SJSA1 (cell line): ENCODE measurements around the gene PPDPF. TPM values are rescaled to one million over a fixed set of nuclear protein-coding genes. Genes with fewer than 3 reads are reported as not detected.

Source experiments
- DNase-seq, 2 experiments: peaks; one replicate each; pipeline ENCODE4 v3.0.0-alpha.2; 2015 to 2020; ENCODE audit warnings: low spot score in 2 of 2, low read depth in 1 of 2
- H3K27ac ChIP-seq: fragments of 250-450 bp; sonication (Bioruptor Pico); 2 replicates; pipeline ENCODE4 v1.5.1; 2020; ENCODE audit warnings: mild to moderate bottlenecking, moderate library complexity
- H3K27me3 ChIP-seq: fragments of 250-450 bp; sonication (Bioruptor Pico); replicated peaks from 2 replicates; pipeline ENCODE4 v1.5.1; 2020; ENCODE audit warnings: mild to moderate bottlenecking, moderate library complexity
- H3K36me3 ChIP-seq: fragments of 250-450 bp; sonication (Bioruptor Pico); 2 replicates; pipeline ENCODE4 v1.5.1; 2020; ENCODE audit warnings: mild to moderate bottlenecking
- H3K4me1 ChIP-seq: fragments of 250-450 bp; sonication (Bioruptor Pico); replicated peaks from 2 replicates; pipeline ENCODE4 v1.6.1; 2021; ENCODE audit warnings: mild to moderate bottlenecking
- H3K4me3 ChIP-seq: fragments of 250-450 bp; sonication (Bioruptor Pico); 2 replicates; pipeline ENCODE4 v1.5.1; 2020; ENCODE audit warnings: mild to moderate bottlenecking
- H3K9me3 ChIP-seq: fragments of 250-450 bp; sonication (Bioruptor Pico); replicated peaks from 2 replicates; pipeline ENCODE4 v1.5.1; 2020; ENCODE audit warnings: mild to moderate bottlenecking
- total RNA-seq: library from RNA; depleted of rRNA; stranded (reverse); fragments of >200 nt; shearing (Covaris generic); gene quantifications from 2 replicates; pipeline ENCODE4 v1.2.3, GENCODE V29; 2014

Gene PPDPF
- total RNA-seq, 1 experiment from 2014 or later: 56.7 TPM

GRCh38 chr20:63493563-63494020 is 27.0 kb upstream of the PPDPF start:
- no peak for DNase-seq
- Histone ChIP-seq H3K27ac (no peak overlapping the region), H3K4me1 (peaks cover 17% of the 10 kb centered on the region), H3K4me3 (no peak overlapping the region), H3K9me3 (no peaks in the 10 kb centered on the region), H3K27me3 (peaks cover 12% of the 10 kb centered on the region), H3K36me3 (no peaks in the 10 kb centered on the region)

GRCh38 chr20:63494084-63494419 is 26.5 kb upstream of the PPDPF start:
- Histone ChIP-seq H3K4me3 (no peak overlapping the region), H3K4me1 (peaks cover 17% of the 10 kb centered on the region), H3K9me3 (no peaks in the 10 kb centered on the region), H3K27me3 (peaks cover 12% of the 10 kb centered on the region), H3K27ac (no peak overlapping the region), H3K36me3 (no peaks in the 10 kb centered on the region)
- no peak for DNase-seq

- DNase-seq: no peak
- H3K27me3 ChIP-seq: peaks cover 16% of the 10 kb centered on the region
- H3K36me3 ChIP-seq: no peaks in the 10 kb centered on the region
- H3K27ac ChIP-seq: no peak overlapping the region
- H3K9me3 ChIP-seq: no peaks in the 10 kb centered on the region
- H3K4me1 ChIP-seq: peaks cover 20% of the 10 kb centered on the region
- no peak overlapping the region for H3K4me3 ChIP-seq
These were observed 26.0 kb upstream of the PPDPF start for GRCh38 chr20:63494420-63495166.

- no peak overlapping the region for H3K4me3 ChIP-seq
- DNase-seq: no peak
- H3K9me3 ChIP-seq: no peaks in the 10 kb centered on the region
- no peak overlapping the region for H3K27ac ChIP-seq
- peaks cover 20% of the 10 kb centered on the region for H3K27me3 ChIP-seq
- H3K36me3 ChIP-seq: no peaks in the 10 kb centered on the region
- peaks cover 20% of the 10 kb centered on the region for H3K4me1 ChIP-seq
These were observed 25.3 kb upstream of the PPDPF start for GRCh38 chr20:63495167-63495720.

GRCh38 chr20:63495741-63496595 is 24.6 kb upstream of the PPDPF start:
- peaks cover 20% of the 10 kb centered on the region for H3K27me3 ChIP-seq
- H3K27ac ChIP-seq: no peak overlapping the region
- peaks cover 20% of the 10 kb centered on the region for H3K4me1 ChIP-seq
- DNase-seq: peak; percentile 60 to 71
- H3K4me3 ChIP-seq: no peak overlapping the region
- no peaks in the 10 kb centered on the region for H3K9me3 ChIP-seq
- no peaks in the 10 kb centered on the region for H3K36me3 ChIP-seq

- H3K27ac ChIP-seq: no peak overlapping the region
- H3K27me3 ChIP-seq: peaks cover 20% of the 10 kb centered on the region
- DNase-seq: no peak
- no peak overlapping the region for H3K4me3 ChIP-seq
- peaks cover 20% of the 10 kb centered on the region for H3K4me1 ChIP-seq
- H3K36me3 ChIP-seq: no peaks in the 10 kb centered on the region
- H3K9me3 ChIP-seq: no peaks in the 10 kb centered on the region
These were observed 23.9 kb upstream of the PPDPF start for GRCh38 chr20:63496596-63497120.

GRCh38 chr20:63497138-63497945 is 23.2 kb upstream of the PPDPF start:
- Histone ChIP-seq H3K4me3 (no peak overlapping the region), H3K36me3 (no peaks in the 10 kb centered on the region), H3K9me3 (no peaks in the 10 kb centered on the region), H3K27me3 (peaks cover 20% of the 10 kb centered on the region), H3K27ac (no peak overlapping the region), H3K4me1 (peaks cover 20% of the 10 kb centered on the region)
- DNase-seq: no peak

GRCh38 chr20:63497946-63498935 is 22.3 kb upstream of the PPDPF start:
- no peaks in the 10 kb centered on the region for H3K36me3 ChIP-seq
- peaks cover 20% of the 10 kb centered on the region for H3K4me1 ChIP-seq
- H3K27me3 ChIP-seq: peaks cover 22% of the 10 kb centered on the region
- no peak overlapping the region for H3K27ac ChIP-seq
- peak; percentile 26 to 81 for DNase-seq
- peak overlapping the region; percentile 20; the same call in 1 of the 2 replicates for H3K4me3 ChIP-seq
- no peaks in the 10 kb centered on the region for H3K9me3 ChIP-seq

- no peaks in the 10 kb centered on the region for H3K9me3 ChIP-seq
- H3K4me1 ChIP-seq: peaks cover 20% of the 10 kb centered on the region
- DNase-seq: no peak
- no peaks in the 10 kb centered on the region for H3K36me3 ChIP-seq
- H3K27me3 ChIP-seq: peaks cover 26% of the 10 kb centered on the region
- H3K4me3 ChIP-seq: peak within 1 kb of the TSS; percentile 20; the same call in 1 of the 2 replicates
- no peak within 1 kb of the TSS for H3K27ac ChIP-seq
These were observed 21.6 kb upstream of the PPDPF start, which contains the start of gene EEF1A2 for GRCh38 chr20:63498960-63499337. Gene EEF1A2, minus strand, starts transcription at chr20:63499083. Its CDS starts 1,320 bp downstream, at chr20:63497763.

- no peaks in the 10 kb centered on the region for H3K36me3 ChIP-seq
- H3K4me3 ChIP-seq: no peak overlapping the region
- no peaks in the 10 kb centered on the region for H3K9me3 ChIP-seq
- DNase-seq: no peak
- H3K27ac ChIP-seq: no peak overlapping the region
- H3K27me3 ChIP-seq: peaks cover 29% of the 10 kb centered on the region
- peaks cover 20% of the 10 kb centered on the region for H3K4me1 ChIP-seq
These were observed 21.1 kb upstream of the PPDPF start for GRCh38 chr20:63499338-63499969.

GRCh38 chr20:63500151-63500901 is 20.2 kb upstream of the PPDPF start:
- H3K4me1 ChIP-seq: peaks cover 20% of the 10 kb centered on the region
- DNase-seq: no peak
- H3K27me3 ChIP-seq: peaks cover 29% of the 10 kb centered on the region
- no peaks in the 10 kb centered on the region; the same call in 1 of the 2 replicates for H3K9me3 ChIP-seq
- H3K4me3 ChIP-seq: no peak overlapping the region
- H3K27ac ChIP-seq: no peak overlapping the region
- H3K36me3 ChIP-seq: no peaks in the 10 kb centered on the region
